RWPE2 (cell line): ENCODE data around the gene BLOC1S2.
"Not testable (repeated sequence)": the region's sequence is repeated elsewhere in the genome, so short reads cannot be mapped to it uniquely, and the experiment has no call there.

Experiments
- ATAC-seq: fragments of 200-7000 bp; cut with Tn5 transposase; 3 replicates; pipeline ENCODE4 v1.9.1; 2021; ENCODE audit warnings: low read depth
- DNase-seq: peaks from one replicate; pipeline ENCODE4 v3.0.0-alpha.2; 2020; ENCODE audit warnings: low spot score
- H3K27ac ChIP-seq: fragments of 450-650 bp; 2 replicates; pipeline ENCODE4 v1.5.1; 2017; ENCODE audit warnings: mild to moderate bottlenecking; ENCODE audit not compliant: poor library complexity, severe bottlenecking
- H3K27me3 ChIP-seq: fragments of 250-450 bp; sonication (Bioruptor Pico); 2 replicates; pipeline ENCODE4 v1.5.1; 2021; ENCODE audit warnings: mild to moderate bottlenecking, moderate library complexity; ENCODE audit not compliant: insufficient read depth, poor library complexity, severe bottlenecking
- H3K36me3 ChIP-seq: fragments of 250-450 bp; sonication (Bioruptor Pico); 2 replicates; pipeline ENCODE4 v1.5.1; 2020; ENCODE audit warnings: low read depth, mild to moderate bottlenecking, moderate library complexity
- H3K4me1 ChIP-seq: fragments of 250-450 bp; sonication (Bioruptor Pico); 2 replicates; pipeline ENCODE4 v1.5.1; 2021; ENCODE audit warnings: mild to moderate bottlenecking, moderate library complexity; ENCODE audit not compliant: insufficient read depth, poor library complexity, severe bottlenecking
- H3K4me3 ChIP-seq: fragments of 250-450 bp; sonication (Bioruptor Pico); 2 replicates; pipeline ENCODE4 v1.5.1; 2021; ENCODE audit warnings: mild to moderate bottlenecking, moderate library complexity; ENCODE audit not compliant: severe bottlenecking
- H3K9me3 ChIP-seq: fragments of 250-450 bp; sonication (Bioruptor Pico); 2 replicates; pipeline ENCODE4 v1.5.1; 2021; ENCODE audit warnings: mild to moderate bottlenecking, moderate library complexity; ENCODE audit not compliant: severe bottlenecking
- CTCF ChIP-seq: fragments of 450-650 bp; IDR thresholded peaks from one replicate; pipeline ENCODE4 v1.5.1; 2017; ENCODE audit warnings: mild to moderate bottlenecking, moderate library complexity; ENCODE audit not compliant: poor library complexity, severe bottlenecking

BLOC1S2 gene

GRCh38 chr10:100306861-100307260, 20.4 kb upstream of the BLOC1S2 start:
- Histone ChIP-seq H3K4me3 (no peak overlapping the region), H3K9me3 (no peaks in the 10 kb centered on the region), H3K27ac (no peak overlapping the region), H3K36me3 (no peaks in the 10 kb centered on the region), H3K4me1 (no peaks in the 10 kb centered on the region), H3K27me3 (no peaks in the 10 kb centered on the region)
- no peak for TF ChIP-seq CTCF
- DNase-seq (no peak), ATAC-seq (no peak)

- H3K4me1 ChIP-seq: no peaks in the 10 kb centered on the region
- H3K36me3 ChIP-seq: no peaks in the 10 kb centered on the region
- H3K9me3 ChIP-seq: no peaks in the 10 kb centered on the region
- H3K27ac ChIP-seq: no peak overlapping the region
- ATAC-seq: no peak
- no peak overlapping the region for H3K4me3 ChIP-seq
- no peaks in the 10 kb centered on the region for H3K27me3 ChIP-seq
- no peak for DNase-seq
- TF ChIP-seq CTCF: no peak
Measured at GRCh38 chr10:100304414-100304813, 17.9 kb upstream of the BLOC1S2 start.

- no peak overlapping the region for H3K27ac ChIP-seq
- no peaks in the 10 kb centered on the region for H3K9me3 ChIP-seq
- no peaks in the 10 kb centered on the region for H3K4me1 ChIP-seq
- H3K27me3 ChIP-seq: no peaks in the 10 kb centered on the region
- peak; percentile 73 for TF ChIP-seq CTCF
- DNase-seq: no peak
- no peak overlapping the region for H3K4me3 ChIP-seq
- H3K36me3 ChIP-seq: no peaks in the 10 kb centered on the region
- 0 out of 3 replicates have a peak, but pooled peaks have one; percentile 48 for ATAC-seq
Measured at GRCh38 chr10:100303724-100304319, 17.3 kb upstream of the BLOC1S2 start.

- not testable (repeated sequence) for H3K9me3 ChIP-seq, H3K36me3 ChIP-seq, H3K4me1 ChIP-seq, H3K27me3 ChIP-seq, DNase-seq, H3K4me3 ChIP-seq, ATAC-seq, H3K27ac ChIP-seq
Measured at GRCh38 chr10:100301123-100301522, 14.6 kb upstream of the BLOC1S2 start.

GRCh38 chr10:100297242-100297641, 10.8 kb upstream of the BLOC1S2 start:
- TF ChIP-seq CTCF: no peak
- H3K27me3 ChIP-seq: no peaks in the 10 kb centered on the region
- H3K4me1 ChIP-seq: no peaks in the 10 kb centered on the region
- no peaks in the 10 kb centered on the region for H3K36me3 ChIP-seq
- no peaks in the 10 kb centered on the region for H3K9me3 ChIP-seq
- ATAC-seq (no peak), DNase-seq (no peak)
- H3K27ac ChIP-seq: no peak overlapping the region
- H3K4me3 ChIP-seq: no peak overlapping the region
